T-helper 2 cell treated with Interferon-gamma antibody and Interleukin-4, amounts not matched to agents 5 μg/mL and 100 μg/mL, for 36 hours (primary cell): ENCODE results near the gene PNPO.

Experiments
- DNase-seq: peaks from one replicate; pipeline ENCODE4 v3.0.0; 2021; ENCODE audit warnings: low spot score
- H3K27ac Mint-ChIP-seq: one replicate; pipeline ENCODE4 v1.8.0; 2021; ENCODE audit warnings: mild to moderate bottlenecking, mixed read lengths
- H3K27me3 Mint-ChIP-seq: one replicate; pipeline ENCODE4 v1.8.0; 2021; ENCODE audit warnings: low read depth, mixed read lengths
- H3K36me3 Mint-ChIP-seq: one replicate; pipeline ENCODE4 v1.8.0; 2021; ENCODE audit warnings: low read depth, mixed read lengths
- H3K4me1 Mint-ChIP-seq: one replicate; pipeline ENCODE4 v1.8.0; 2021; ENCODE audit warnings: low read depth, mixed read lengths
- H3K4me3 Mint-ChIP-seq: one replicate; pipeline ENCODE4 v1.8.0; 2022; ENCODE audit warnings: mild to moderate bottlenecking, moderate library complexity, mixed read lengths
- H3K9me3 Mint-ChIP-seq: one replicate; pipeline ENCODE4 v1.8.0; 2021; ENCODE audit warnings: mixed read lengths

Gene PNPO

GRCh38 chr17:47998044-47998443 is 56.7 kb downstream of the PNPO start:
- H3K27ac Mint-ChIP-seq: no peak overlapping the region
- H3K36me3 Mint-ChIP-seq: no peaks in the 10 kb centered on the region
- H3K4me3 Mint-ChIP-seq: no peak overlapping the region
- no peaks in the 10 kb centered on the region for H3K9me3 Mint-ChIP-seq
- peaks cover 18% of the 10 kb centered on the region for H3K27me3 Mint-ChIP-seq
- no peak for DNase-seq
- H3K4me1 Mint-ChIP-seq: peaks cover 3% of the 10 kb centered on the region
